ENCODE results near the gene ZNF532.
"Not testable (repeated sequence)": the region's sequence is repeated elsewhere in the genome, so short reads cannot be mapped to it uniquely, and the experiment has no call there.

The ZNF532 gene

DNA sequence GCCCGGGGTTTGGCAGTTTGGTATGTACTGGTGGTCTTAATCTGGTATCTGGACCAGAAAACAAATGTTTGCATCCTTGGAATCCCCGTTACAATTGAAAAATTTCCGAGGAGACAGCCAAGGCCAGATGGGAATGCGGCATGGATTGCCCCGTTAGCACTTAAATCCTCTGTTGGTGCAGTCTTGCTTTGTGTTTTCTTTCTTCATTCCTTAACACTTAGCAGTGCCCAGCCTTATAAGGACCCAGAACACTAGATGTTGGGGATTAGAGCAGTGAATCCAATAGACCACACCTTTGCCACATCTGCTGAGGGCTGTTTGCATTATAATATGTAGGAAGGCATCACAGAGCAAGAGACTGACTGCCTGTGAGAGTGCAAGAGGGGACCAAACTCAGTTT lies 12.8 kb upstream of the ZNF532 start:
- Histone ChIP-seq H3K9ac (ENCODE audit: low read depth, low read length) (no peak overlapping the region), H3K36me3 (ENCODE audit: control insufficient read depth, insufficient read depth, low read length) (peaks cover 2% of the 10 kb centered on the region), H3K9me3 (ENCODE audit: control insufficient read depth, insufficient read depth, low read length) (no peaks in the 10 kb centered on the region), H3K27me3 (ENCODE audit: control insufficient read depth, insufficient read depth, low read length) (peaks cover 8% of the 10 kb centered on the region), H3K4me3 (ENCODE audit: low read depth, low read length) (no peak overlapping the region), H3K4me1 (ENCODE audit: control insufficient read depth, insufficient read depth, low read length) (peaks cover 33% of the 10 kb centered on the region)

DNA sequence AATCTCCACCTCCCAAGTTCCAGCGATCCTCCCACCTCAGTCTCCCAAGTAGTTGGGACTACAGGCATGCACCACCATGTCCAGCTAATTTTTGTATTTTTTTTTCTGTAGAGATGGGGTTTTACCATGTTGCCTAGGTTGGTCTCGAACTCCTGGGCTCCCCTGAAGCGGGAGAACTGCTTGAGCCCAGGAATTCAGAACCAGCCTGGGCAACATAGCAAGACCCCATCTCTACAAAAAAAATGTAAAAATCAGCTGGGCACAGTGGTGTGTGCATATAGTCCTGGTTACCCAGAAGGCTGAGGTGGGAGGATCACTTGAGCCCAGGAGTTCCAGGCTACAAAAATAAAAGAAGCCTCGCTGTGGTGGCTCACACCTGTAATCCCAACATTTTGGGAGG lies 12.0 kb upstream of the ZNF532 start:
- Histone ChIP-seq H3K4me1 (ENCODE audit: control insufficient read depth, insufficient read depth, low read length) (peaks cover 32% of the 10 kb centered on the region), H3K36me3 (ENCODE audit: control insufficient read depth, insufficient read depth, low read length) (peaks cover 2% of the 10 kb centered on the region), H3K27me3 (ENCODE audit: control insufficient read depth, insufficient read depth, low read length) (peaks cover 8% of the 10 kb centered on the region)

DNA sequence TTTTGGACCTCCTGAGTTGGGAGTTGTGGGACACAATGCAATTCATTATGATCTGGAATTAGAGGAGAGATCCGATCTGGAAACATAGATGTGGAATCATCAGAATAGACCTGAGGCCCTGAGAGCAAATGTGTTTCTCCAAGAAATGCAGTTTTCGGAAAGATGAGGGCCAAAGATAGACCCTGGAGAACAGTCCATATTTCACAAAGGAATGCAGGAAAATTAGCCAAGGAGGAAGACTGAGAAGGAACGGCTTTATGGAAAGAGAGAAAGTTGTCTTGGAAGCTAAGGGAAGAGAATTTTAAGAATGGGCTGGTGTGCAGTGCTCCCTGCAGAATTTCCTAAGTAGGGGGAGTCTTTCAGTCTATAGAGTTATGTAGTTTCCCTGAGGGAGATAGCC lies 11.1 kb upstream of the ZNF532 start:
- Histone ChIP-seq H3K9me3 (ENCODE audit: control insufficient read depth, insufficient read depth, low read length) (no peaks in the 10 kb centered on the region), H3K36me3 (ENCODE audit: control insufficient read depth, insufficient read depth, low read length) (peaks cover 2% of the 10 kb centered on the region), H3K4me1 (ENCODE audit: control insufficient read depth, insufficient read depth, low read length) (peaks cover 25% of the 10 kb centered on the region), H3K9ac (ENCODE audit: low read depth, low read length) (no peak overlapping the region), H3K27me3 (ENCODE audit: control insufficient read depth, insufficient read depth, low read length) (peaks cover 8% of the 10 kb centered on the region), H3K4me3 (ENCODE audit: low read depth, low read length) (no peak overlapping the region)

More for the DNA sequence above, 12.0 kb upstream of the ZNF532 start:
- Histone ChIP-seq H3K4me3 (ENCODE audit: low read depth, low read length) (no peak overlapping the region), H3K9me3 (ENCODE audit: control insufficient read depth, insufficient read depth, low read length) (no peaks in the 10 kb centered on the region), H3K9ac (ENCODE audit: low read depth, low read length) (no peak overlapping the region)

DNA sequence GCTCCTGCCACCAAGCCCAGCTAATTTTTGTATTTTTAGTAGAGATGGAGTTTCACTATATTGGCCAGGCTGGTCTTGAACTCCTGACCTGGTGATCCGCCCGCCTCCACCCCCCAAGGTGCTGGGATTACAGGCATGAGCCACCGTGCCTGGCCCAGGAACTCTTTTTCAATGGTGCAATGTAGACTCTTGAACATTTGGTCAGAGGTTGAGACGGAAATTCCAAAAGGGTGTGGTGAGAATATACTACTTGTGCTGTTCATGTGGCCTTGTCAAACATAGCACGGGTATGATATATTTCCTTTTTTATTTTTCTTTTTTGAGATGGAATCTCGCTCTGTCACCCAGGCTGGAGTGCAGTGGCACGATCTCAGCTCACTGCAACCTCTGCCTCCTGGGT lies 9.2 kb upstream of the ZNF532 start:
- peaks cover 31% of the 10 kb centered on the region for H3K4me1 ChIP-seq (ENCODE audit: control insufficient read depth, insufficient read depth, low read length)
- not testable (repeated sequence) for H3K27me3 ChIP-seq (ENCODE audit: control insufficient read depth, insufficient read depth, low read length); H3K9me3 ChIP-seq (ENCODE audit: control insufficient read depth, insufficient read depth, low read length); H3K9ac ChIP-seq (ENCODE audit: low read depth, low read length); H3K4me3 ChIP-seq (ENCODE audit: low read depth, low read length); H3K36me3 ChIP-seq (ENCODE audit: control insufficient read depth, insufficient read depth, low read length)

DNA sequence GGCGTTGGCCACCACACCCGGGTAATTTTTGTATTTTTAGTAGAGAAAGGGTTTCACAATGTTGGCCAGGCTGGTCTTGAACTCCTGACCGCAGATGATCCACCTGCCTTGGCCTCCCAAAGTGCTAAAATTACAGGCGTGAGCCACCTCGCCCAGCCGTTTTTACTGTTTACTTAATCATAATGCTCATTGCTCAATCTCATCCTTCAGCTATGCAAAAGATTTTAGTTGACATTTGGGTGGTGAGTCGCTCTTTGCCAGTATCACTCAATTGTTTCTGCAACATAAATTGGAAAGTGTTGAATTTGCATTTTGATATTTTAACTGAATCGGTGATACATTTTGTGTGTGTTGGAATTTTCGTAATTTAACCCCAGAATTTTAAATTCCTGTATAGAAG lies 7.8 kb upstream of the ZNF532 start:
- Histone ChIP-seq H3K4me3 (ENCODE audit: low read depth, low read length) (no peak overlapping the region), H3K9me3 (ENCODE audit: control insufficient read depth, insufficient read depth, low read length) (no peaks in the 10 kb centered on the region), H3K4me1 (ENCODE audit: control insufficient read depth, insufficient read depth, low read length) (peaks cover 32% of the 10 kb centered on the region), H3K27me3 (ENCODE audit: control insufficient read depth, insufficient read depth, low read length) (peaks cover 8% of the 10 kb centered on the region), H3K9ac (ENCODE audit: low read depth, low read length) (no peak overlapping the region), H3K36me3 (ENCODE audit: control insufficient read depth, insufficient read depth, low read length) (peaks cover 2% of the 10 kb centered on the region)

DNA sequence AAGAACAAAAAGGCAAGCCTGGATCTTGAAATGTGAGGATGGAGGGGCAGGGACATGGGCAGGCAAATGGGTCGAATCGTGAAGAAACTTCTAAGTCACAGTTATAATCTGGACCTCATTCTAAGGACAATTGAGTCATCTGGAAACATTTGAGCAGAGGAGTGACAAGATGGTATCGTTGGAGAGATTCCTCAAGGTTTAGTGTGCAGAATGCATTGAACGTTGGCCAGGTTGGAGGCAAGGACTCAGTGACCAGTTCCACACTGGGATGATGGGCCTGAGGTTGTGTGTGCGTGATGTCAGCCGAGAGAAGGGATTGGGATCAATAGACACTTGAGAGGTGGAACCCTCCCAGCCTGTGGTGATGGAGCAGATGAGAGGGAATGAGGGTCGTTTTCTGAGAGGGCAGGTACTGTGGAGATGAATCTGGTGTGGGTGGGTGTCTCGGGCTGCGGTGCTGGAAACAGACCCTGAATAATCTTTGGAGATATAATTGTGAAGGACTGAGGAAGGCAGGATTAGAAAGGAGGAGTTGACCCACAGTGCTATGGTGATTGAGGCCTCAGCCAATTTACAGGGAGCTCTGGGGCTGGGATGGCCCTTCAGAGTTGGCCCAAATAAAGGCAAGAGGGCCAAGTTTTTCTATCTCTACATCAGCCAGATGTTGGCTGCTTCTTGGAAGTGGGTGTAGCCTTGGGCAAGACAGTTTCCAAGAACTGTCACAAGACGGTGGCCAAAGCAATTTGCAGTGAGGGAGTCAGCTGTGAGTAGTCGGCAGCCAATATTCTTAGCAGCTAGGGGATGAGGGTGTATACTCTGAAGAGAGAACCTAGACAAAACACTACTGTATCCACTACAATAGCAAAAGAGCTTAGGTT lies 5.8 kb upstream of the ZNF532 start:
- H3K4me1 ChIP-seq (ENCODE audit: control insufficient read depth, insufficient read depth, low read length): peaks cover 40% of the 10 kb centered on the region
- no peak overlapping the region for H3K9ac ChIP-seq (ENCODE audit: low read depth, low read length)
- no peaks in the 10 kb centered on the region for H3K27me3 ChIP-seq (ENCODE audit: control insufficient read depth, insufficient read depth, low read length)
- H3K9me3 ChIP-seq (ENCODE audit: control insufficient read depth, insufficient read depth, low read length): no peaks in the 10 kb centered on the region
- no peak overlapping the region for H3K4me3 ChIP-seq (ENCODE audit: low read depth, low read length)
- no peaks in the 10 kb centered on the region for H3K36me3 ChIP-seq (ENCODE audit: control insufficient read depth, insufficient read depth, low read length)

DNA sequence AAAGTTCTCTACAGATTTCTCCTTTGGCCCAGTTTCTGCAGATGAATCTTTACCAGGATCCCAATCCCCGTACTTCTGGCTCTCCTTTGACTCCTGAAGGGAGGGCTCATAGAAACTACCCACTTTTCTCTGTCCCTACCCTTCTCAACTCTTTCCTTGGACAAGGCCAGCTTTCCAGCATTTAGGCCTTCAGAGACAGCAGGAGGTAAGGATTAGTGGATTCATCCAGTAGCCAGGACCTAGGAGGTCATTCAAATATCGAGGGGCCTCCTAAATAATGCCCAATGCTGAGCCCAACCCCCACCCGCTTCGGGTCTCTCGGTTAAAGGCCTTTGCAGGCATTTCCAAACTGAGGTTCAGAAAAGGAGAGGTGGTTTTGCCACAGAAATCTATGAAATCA lies 4.8 kb upstream of the ZNF532 start:
- Histone ChIP-seq H3K9ac (ENCODE audit: low read depth, low read length) (no peak overlapping the region), H3K36me3 (ENCODE audit: control insufficient read depth, insufficient read depth, low read length) (peaks cover 2% of the 10 kb centered on the region), H3K9me3 (ENCODE audit: control insufficient read depth, insufficient read depth, low read length) (no peaks in the 10 kb centered on the region), H3K4me1 (ENCODE audit: control insufficient read depth, insufficient read depth, low read length) (peaks cover 45% of the 10 kb centered on the region), H3K4me3 (ENCODE audit: low read depth, low read length) (no peak overlapping the region), H3K27me3 (ENCODE audit: control insufficient read depth, insufficient read depth, low read length) (no peaks in the 10 kb centered on the region)

DNA sequence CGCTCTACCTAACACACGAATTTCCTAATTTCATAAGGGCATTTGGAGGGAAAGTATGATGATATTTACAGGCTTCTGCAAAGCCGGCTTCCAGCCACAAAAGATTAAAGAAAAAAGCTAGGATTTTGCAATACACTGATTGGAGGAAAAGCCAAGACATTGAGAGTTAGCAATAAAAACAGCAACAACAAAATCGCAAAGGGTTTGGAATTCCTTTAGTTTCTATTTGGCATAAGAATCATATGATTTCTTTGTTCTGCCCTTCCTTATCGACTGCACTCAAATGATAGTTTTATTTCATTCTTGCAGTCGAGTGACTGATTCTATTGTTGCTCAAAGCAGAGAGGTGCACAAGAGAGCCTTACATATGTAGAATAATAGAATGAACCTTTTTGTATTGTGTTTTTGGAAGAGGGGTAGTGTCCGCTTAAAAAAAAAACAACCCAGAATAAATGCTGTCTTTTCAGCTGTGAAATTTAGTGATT lies 3.9 kb upstream of the ZNF532 start:
- Histone ChIP-seq H3K9me3 (ENCODE audit: control insufficient read depth, insufficient read depth, low read length) (no peaks in the 10 kb centered on the region), H3K9ac (ENCODE audit: low read depth, low read length) (no peak overlapping the region), H3K4me1 (ENCODE audit: control insufficient read depth, insufficient read depth, low read length) (peaks cover 54% of the 10 kb centered on the region), H3K27me3 (ENCODE audit: control insufficient read depth, insufficient read depth, low read length) (no peaks in the 10 kb centered on the region), H3K4me3 (ENCODE audit: low read depth, low read length) (no peak overlapping the region), H3K36me3 (ENCODE audit: control insufficient read depth, insufficient read depth, low read length) (peaks cover 10% of the 10 kb centered on the region)

DNA sequence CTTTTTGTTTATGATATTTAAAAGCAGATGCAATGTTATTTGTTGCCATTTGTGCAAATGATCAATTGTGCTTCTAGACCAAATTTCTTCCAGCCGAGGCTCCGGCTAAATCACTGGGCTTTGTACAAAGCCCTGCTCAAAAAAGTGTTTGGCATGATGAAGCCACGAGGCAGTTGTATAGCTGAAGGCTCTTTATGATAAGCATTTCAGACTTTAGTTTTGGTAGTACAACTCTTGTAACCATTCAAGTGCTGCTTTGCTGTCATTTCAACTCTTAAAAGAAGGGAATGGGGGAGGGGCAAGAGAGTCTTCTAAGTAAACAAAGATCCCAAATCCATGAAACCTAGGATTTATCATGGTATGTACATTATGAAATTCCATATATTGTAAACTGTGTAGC lies 3.3 kb upstream of the ZNF532 start:
- H3K9ac ChIP-seq (ENCODE audit: low read depth, low read length): peak overlapping the region; percentile 26
- peaks cover 10% of the 10 kb centered on the region for H3K36me3 ChIP-seq (ENCODE audit: control insufficient read depth, insufficient read depth, low read length)
- no peaks in the 10 kb centered on the region for H3K9me3 ChIP-seq (ENCODE audit: control insufficient read depth, insufficient read depth, low read length)
- no peaks in the 10 kb centered on the region for H3K27me3 ChIP-seq (ENCODE audit: control insufficient read depth, insufficient read depth, low read length)
- peak overlapping the region; percentile 18 for H3K4me3 ChIP-seq (ENCODE audit: low read depth, low read length)
- H3K4me1 ChIP-seq (ENCODE audit: control insufficient read depth, insufficient read depth, low read length): peaks cover 59% of the 10 kb centered on the region

DNA sequence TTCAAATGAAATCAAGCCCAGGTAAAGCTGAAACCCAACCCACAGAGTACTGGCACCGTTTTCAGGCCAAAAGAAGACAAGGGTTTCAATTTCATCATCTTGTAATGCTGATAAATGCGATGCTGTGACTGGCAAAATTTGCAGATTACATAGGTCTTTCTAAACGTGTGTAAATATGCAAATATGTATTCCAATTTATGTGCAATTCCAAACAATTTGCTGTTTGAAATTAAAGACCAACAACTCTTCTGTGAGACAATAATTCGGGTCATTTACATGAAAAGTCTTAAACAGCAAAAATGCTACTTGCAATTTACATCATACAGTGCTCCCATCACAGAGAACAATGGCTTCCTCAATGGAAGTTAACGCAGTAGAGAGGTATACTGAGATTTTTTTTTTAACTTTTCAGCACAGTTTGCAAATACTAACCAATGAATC lies 2.8 kb upstream of the ZNF532 start:
- Histone ChIP-seq H3K9me3 (ENCODE audit: control insufficient read depth, insufficient read depth, low read length) (no peaks in the 10 kb centered on the region), H3K9ac (ENCODE audit: low read depth, low read length) (no peak overlapping the region), H3K4me1 (ENCODE audit: control insufficient read depth, insufficient read depth, low read length) (peaks cover 64% of the 10 kb centered on the region), H3K36me3 (ENCODE audit: control insufficient read depth, insufficient read depth, low read length) (peaks cover 10% of the 10 kb centered on the region), H3K27me3 (ENCODE audit: control insufficient read depth, insufficient read depth, low read length) (no peaks in the 10 kb centered on the region), H3K4me3 (ENCODE audit: low read depth, low read length) (peak overlapping the region; percentile 82)

DNA sequence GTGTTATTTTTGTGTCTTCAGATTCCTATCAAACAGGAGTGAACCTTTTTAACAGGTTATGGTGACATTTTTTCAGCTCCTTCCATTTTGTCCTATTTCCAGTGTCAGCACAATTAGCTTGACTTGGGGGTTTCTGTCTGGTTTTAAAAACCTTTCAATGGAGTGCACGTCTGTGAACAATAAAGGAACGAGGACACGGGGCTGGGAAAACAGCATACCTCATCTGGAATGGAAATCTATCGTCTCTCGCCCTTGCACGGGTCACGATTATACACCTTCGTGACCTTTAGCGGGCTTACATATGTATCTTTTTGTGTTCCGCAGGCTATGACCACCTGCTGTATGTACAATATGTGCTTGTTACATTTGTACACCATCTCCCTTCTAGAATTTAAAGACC lies 2.3 kb upstream of the ZNF532 start:
- H3K9me3 ChIP-seq (ENCODE audit: control insufficient read depth, insufficient read depth, low read length): no peaks in the 10 kb centered on the region
- peaks cover 67% of the 10 kb centered on the region for H3K4me1 ChIP-seq (ENCODE audit: control insufficient read depth, insufficient read depth, low read length)
- H3K4me3 ChIP-seq (ENCODE audit: low read depth, low read length): peak overlapping the region; percentile 82
- H3K27me3 ChIP-seq (ENCODE audit: control insufficient read depth, insufficient read depth, low read length): no peaks in the 10 kb centered on the region
- peak overlapping the region; percentile 92 for H3K9ac ChIP-seq (ENCODE audit: low read depth, low read length)
- H3K36me3 ChIP-seq (ENCODE audit: control insufficient read depth, insufficient read depth, low read length): peaks cover 10% of the 10 kb centered on the region

DNA sequence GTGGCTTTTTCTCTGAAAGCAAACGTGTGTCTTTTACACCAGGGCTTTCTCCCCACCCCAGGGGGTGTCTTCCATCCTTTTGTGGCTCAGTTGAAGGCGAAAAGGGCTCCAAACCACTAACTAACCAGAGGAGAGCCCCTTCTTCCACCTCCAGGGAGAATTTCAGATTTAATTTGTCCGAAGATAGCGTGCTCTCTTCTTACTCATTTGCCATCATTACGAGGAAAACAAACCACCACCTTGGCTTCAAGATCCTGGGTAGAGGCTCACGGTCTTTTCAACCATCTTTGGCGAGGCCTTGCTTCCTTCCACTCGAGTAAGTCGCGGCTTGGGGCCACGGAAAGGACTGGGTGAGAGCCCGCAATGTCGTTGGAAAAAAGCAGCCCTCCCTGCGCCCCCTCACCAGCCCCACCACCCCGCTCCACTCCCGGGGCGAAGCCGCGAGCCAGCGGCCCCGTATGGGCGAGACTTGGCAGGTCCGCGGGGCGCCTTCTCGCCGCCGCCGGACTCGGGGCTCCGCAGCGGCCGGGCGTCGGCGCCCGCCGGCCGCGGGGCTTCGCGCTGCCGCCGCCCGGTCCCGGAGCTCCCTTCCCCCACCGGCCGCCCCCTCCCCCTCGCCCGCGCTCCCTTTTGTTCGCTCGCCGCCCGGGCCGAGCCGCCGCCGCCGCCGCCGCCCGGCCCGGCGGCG lies 1.7 kb upstream of the ZNF532 start:
- Histone ChIP-seq H3K27me3 (ENCODE audit: control insufficient read depth, insufficient read depth, low read length) (no peaks in the 10 kb centered on the region), H3K9me3 (ENCODE audit: control insufficient read depth, insufficient read depth, low read length) (no peaks in the 10 kb centered on the region), H3K4me1 (ENCODE audit: control insufficient read depth, insufficient read depth, low read length) (peaks cover 73% of the 10 kb centered on the region), H3K36me3 (ENCODE audit: control insufficient read depth, insufficient read depth, low read length) (peaks cover 13% of the 10 kb centered on the region), H3K4me3 (ENCODE audit: low read depth, low read length) (peak overlapping the region; percentile 82), H3K9ac (ENCODE audit: low read depth, low read length) (peak overlapping the region; percentile 92)

Measured in iPS-15b (cell line).